CD4-positive, alpha-beta T cell treated with Interleukin-4 for 1 hour (primary cell): ENCODE results near the gene MPHOSPH9.

Source experiments
- DNase-seq, 2 donors: peaks; one replicate each; pipeline ENCODE4 v3.0.0-alpha.2; 2020 to 2022

Gene MPHOSPH9

DNA sequence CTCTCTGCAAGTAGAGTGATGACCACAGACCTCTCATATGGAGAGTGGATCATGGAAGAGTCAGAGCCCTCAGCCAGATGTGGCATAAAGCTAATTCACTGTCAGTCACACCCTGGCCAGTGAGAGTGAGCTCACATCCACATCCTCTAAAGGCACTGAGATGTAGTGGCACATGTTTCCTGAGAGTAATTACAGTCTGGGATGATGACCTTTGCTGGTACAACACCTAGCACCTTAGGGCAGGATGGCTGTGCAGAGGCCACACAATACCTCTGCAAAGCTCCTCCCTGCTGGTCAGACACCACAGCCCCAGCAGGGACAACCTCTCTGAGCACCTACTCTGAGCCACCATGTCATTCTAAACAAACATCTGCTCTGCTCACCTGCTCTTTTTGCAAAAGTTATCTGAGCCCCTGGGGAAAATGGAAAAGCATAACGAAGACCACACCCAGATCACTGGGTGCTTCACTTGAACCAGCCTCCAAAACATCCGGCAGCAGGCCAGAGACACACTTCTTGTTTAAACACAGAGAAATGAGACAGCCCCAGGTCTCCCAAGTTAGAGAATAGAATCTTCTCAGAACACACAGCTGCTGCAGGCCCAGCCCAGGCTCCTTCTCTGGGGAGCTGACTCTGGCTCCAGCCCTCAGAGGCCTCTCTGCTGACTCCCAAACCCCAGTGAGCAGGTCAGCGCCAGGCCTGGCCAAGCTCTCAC, 112.3 kb downstream of the MPHOSPH9 start:
- peak; percentile 30 to 39 for DNase-seq

- DNase-seq: peak; percentile 35 to 41
These were observed 113.1 kb downstream of the MPHOSPH9 start for GRCh38 chr12:123119808-123120207.

- DNase-seq: no peak
These were observed 114.4 kb downstream of the MPHOSPH9 start for GRCh38 chr12:123118497-123118896.

- DNase-seq: peak in 1 of 2 donors; percentile 54
These were observed 117.4 kb downstream of the MPHOSPH9 start for GRCh38 chr12:123115409-123116121.

- no peak for DNase-seq
These were observed 118.4 kb downstream of the MPHOSPH9 start for GRCh38 chr12:123114304-123115083.

DNA sequence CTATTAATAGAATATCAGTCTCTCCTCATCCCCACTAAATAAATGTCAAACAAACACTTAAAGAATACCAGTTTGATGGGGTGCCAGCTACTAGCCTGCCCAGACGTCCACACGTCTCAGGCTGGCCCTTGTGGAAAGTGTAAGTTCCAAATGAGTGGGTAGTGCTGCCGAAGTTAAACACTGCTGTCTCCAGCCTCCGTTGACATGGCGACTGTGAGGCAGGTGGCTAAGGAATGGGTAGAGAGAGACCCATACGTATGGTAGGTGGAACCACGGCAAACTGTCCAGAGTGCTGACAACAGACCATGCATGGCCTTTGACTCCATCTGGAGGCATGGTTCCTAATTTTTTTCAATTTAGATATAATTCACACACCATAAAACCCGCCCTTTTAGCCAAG, 119.9 kb downstream of the MPHOSPH9 start:
- no peak for DNase-seq

GRCh38 chr12:123111498-123112165, 121.3 kb downstream of the MPHOSPH9 start:
- DNase-seq: no peak

DNA sequence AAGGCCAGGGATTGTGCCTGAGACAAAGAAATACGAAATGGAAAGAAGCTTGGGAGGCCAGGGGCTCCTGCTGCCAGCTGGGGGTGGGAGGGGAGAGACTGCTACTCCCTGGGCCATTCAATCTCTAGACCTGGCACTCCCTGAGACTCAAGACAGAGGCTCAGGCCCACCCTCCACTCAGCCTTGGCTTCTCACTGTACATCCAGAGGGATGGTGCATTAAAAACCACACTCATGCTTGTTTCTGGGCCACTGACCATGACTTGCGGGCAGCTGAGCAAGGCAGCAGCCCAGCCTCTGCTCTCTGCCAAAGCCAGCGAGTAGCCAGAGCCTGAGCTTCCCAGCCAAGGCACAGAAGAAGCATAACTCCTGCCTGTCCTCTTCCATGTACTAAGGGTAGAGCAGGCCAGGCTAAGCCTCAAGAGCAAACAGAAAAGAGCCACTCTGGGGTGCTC, 123.6 kb downstream of the MPHOSPH9 start:
- DNase-seq: no peak

- no peak for DNase-seq
These were observed 124.3 kb downstream of the MPHOSPH9 start for GRCh38 chr12:123108682-123109066.

DNA sequence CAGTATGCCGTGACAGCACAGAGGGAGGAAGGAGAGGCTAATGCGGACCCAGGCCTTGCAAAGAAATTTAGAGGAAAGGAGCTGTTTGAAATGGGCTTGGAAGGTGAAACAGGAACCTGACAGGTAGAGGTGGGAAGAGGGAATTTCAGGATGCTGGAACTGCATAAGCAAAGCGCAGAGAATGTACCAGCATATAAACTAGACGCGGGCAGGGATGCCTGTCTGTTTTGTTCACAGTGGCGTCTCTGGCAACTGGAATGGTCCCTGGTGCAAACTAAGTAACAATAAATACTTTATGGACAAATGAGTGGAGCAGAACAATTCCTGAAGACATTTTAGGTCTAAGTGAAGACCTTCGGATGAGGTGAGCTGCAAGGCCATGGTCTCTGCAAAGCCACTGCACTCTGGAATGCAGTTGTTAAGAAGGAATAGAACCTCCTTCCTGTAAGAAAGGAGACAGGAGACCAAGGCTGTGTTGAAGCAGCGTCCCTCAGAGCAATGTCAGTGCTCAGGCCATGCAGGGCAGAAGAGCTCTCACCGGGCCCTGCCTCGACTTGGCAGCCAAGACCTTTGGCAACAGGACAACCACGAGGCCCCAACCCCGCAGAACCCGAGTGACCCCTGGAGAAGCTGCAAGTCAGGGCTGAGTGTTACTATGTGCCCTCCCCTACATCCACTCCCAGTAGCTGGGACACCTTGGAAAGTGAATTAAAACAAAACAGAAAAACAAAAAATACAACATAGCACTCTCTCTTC, 124.8 kb downstream of the MPHOSPH9 start:
- DNase-seq: no peak

DNA sequence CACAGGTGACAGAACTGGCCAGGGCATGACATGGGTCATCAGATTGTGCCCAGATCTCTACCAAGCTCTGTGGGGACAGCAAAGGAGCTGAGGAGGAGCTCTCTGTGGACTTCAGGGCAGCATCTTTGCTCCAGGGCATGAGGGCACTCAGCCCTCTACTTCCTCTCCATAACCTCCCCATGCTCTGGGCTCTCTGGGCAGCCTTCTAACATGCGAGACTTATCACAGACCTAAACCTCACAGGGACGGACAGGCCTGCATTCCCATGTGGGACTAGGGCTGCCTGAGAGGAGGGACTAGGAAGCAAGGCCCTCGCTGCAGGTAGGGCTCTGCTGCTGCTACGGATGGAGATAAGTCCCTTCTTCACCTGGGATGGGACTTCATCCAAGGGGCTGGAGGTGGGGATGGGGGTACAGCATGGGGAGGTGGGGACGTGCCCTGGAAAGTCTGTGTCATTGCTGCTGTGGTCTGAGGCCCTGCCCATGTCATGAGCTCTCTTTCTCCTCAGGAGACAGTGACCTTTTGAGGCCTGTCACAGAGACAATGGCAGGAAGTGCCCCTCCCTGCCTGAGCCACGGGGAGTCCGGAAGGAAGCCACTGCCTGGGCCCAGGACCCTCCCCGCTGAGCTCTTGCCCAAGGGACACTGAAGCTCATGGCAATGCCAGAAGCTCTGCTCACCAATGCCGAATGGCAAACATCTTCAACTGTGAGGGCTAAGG, 126.1 kb downstream of the MPHOSPH9 start:
- DNase-seq: peak; percentile 66 to 75

- DNase-seq: no peak
These were observed 127.6 kb downstream of the MPHOSPH9 start for GRCh38 chr12:123105211-123105826.

DNA sequence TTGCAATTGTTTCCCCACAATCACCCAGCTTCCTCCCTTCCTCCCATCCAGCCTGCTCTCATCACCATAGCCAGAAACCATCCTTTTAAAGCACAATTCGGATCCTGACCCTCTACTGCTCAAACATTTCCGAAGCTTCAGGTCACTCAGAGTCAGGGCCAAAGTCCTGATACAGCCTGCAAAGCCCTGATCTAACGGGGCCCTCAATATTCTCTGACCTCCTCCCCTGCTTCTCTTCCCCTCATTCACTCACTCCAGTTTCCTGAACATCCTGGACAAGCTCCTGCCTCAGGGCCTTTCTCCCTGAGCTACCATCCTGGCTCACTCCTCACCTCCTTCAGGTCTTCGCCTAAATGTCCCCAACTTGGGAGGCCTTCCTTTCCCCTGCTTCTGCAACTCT, 128.1 kb downstream of the MPHOSPH9 start:
- DNase-seq: no peak
